Endodermal cell (in vitro differentiated cells): ENCODE results near the gene AMBRA1. TPM values are rescaled to one million over a fixed set of nuclear protein-coding genes. Genes with fewer than 3 reads are reported as not detected.

Experiments
- DNase-seq: peaks from one replicate; pipeline ENCODE4 v3.0.0-alpha.2; 2017
- H3K27ac ChIP-seq: 2 replicates; pipeline ENCODE4 v1.5.1; 2013; ENCODE audit warnings: mild to moderate bottlenecking, low read depth, low read length, moderate library complexity
- H3K27me3 ChIP-seq: 2 replicates; pipeline ENCODE4 v1.6.1; 2013; ENCODE audit warnings: mild to moderate bottlenecking, low read length, moderate library complexity; ENCODE audit not compliant: insufficient read depth, control insufficient read depth, poor library complexity, severe bottlenecking
- H3K36me3 ChIP-seq: 2 replicates; pipeline ENCODE4 v1.7.0; 2013; ENCODE audit warnings: mild to moderate bottlenecking, low read length, moderate library complexity; ENCODE audit not compliant: control insufficient read depth, insufficient read depth
- H3K4me1 ChIP-seq: one replicate; pipeline ENCODE4 v1.7.0; 2013; ENCODE audit warnings: low read length; ENCODE audit not compliant: control insufficient read depth, insufficient read depth
- H3K4me3 ChIP-seq: 2 replicates; pipeline ENCODE4 v1.5.1; 2013; ENCODE audit warnings: mild to moderate bottlenecking, low read length, moderate library complexity
- H3K9ac ChIP-seq: 2 replicates; pipeline ENCODE4 v1.6.1; 2013; ENCODE audit warnings: mild to moderate bottlenecking, low read length, moderate library complexity; ENCODE audit not compliant: poor library complexity, severe bottlenecking; ENCODE audit errors: extremely low read depth
- H3K9me3 ChIP-seq: 2 replicates; pipeline ENCODE4 v1.6.1; 2013; ENCODE audit warnings: mild to moderate bottlenecking, low read length, moderate library complexity; ENCODE audit not compliant: control insufficient read depth
- H3K27ac Mint-ChIP-seq: 2 replicates; pipeline ENCODE4 v1.8.0; 2020; ENCODE audit warnings: mixed read lengths
- H3K27me3 Mint-ChIP-seq: 2 replicates; pipeline ENCODE4 v1.8.0; 2021; ENCODE audit warnings: mild to moderate bottlenecking, mixed read lengths; ENCODE audit not compliant: insufficient read depth
- H3K36me3 Mint-ChIP-seq: 2 replicates; pipeline ENCODE4 v1.8.0; 2020; ENCODE audit warnings: low read depth, mixed read lengths
- H3K4me1 Mint-ChIP-seq: 2 replicates; pipeline ENCODE4 v1.8.0; 2020; ENCODE audit warnings: mixed read lengths
- H3K4me3 Mint-ChIP-seq: 2 replicates; pipeline ENCODE4 v1.8.0; 2020; ENCODE audit warnings: mild to moderate bottlenecking, moderate library complexity, mixed read lengths
- H3K9me3 Mint-ChIP-seq: 2 replicates; pipeline ENCODE4 v1.8.0; 2020; ENCODE audit warnings: mild to moderate bottlenecking, mixed read lengths
- WGBS, 2 experiments: methylation state at CpG; one replicate each; pipeline versions ENCODE4 v1.1.5 to v1.1.7; 2013; ENCODE audit warnings: missing lambda C conversion rate in 2 of 2, mixed read lengths in 1 of 2; ENCODE audit not compliant: insufficient coverage in 1 of 2, insufficient read length in 1 of 2; 5-methylcytosine and 5-hydroxymethylcytosine counted together
- total RNA-seq, 2 donors: library from RNA; stranded (reverse); fragmentation: NEBNext Ultra II Directional in 1 of 2; extraction: Animal tissue kit (Norgen Biotek cat#: 25700) in 1 of 2; gene quantifications; 2 replicates in 1 of 2; 3 replicates in 1 of 2; pipeline ENCODE4 v1.2.1, GENCODE V29; 2021
- TF ChIP-seq, protein P1 (sequence below): fragments of 200-600 bp; sonication (generic); conservative IDR thresholded peaks from 2 replicates; pipeline ENCODE4 v1.5.0; 2021; ENCODE audit warnings: antibody characterized with exemption, mild to moderate bottlenecking

Gene AMBRA1
- total RNA-seq, 2 donors from 2014 or later, result 54.5 to 67.8 TPM

- Histone ChIP-seq H3K4me3 (no peak overlapping the region), H3K9ac (no peak overlapping the region), H3K9me3 (no peaks in the 10 kb centered on the region), H3K27me3 (no peaks in the 10 kb centered on the region), H3K27ac (no peak overlapping the region), H3K4me1 (no peaks in the 10 kb centered on the region), H3K36me3 (peaks cover 74% of the 10 kb centered on the region)
- DNase-seq, result no peak
- no peaks in the 10 kb centered on the region for H3K9me3 Mint-ChIP-seq
- H3K27ac Mint-ChIP-seq, result peak overlapping the region; percentile 63
- TF ChIP-seq, protein P1, sequence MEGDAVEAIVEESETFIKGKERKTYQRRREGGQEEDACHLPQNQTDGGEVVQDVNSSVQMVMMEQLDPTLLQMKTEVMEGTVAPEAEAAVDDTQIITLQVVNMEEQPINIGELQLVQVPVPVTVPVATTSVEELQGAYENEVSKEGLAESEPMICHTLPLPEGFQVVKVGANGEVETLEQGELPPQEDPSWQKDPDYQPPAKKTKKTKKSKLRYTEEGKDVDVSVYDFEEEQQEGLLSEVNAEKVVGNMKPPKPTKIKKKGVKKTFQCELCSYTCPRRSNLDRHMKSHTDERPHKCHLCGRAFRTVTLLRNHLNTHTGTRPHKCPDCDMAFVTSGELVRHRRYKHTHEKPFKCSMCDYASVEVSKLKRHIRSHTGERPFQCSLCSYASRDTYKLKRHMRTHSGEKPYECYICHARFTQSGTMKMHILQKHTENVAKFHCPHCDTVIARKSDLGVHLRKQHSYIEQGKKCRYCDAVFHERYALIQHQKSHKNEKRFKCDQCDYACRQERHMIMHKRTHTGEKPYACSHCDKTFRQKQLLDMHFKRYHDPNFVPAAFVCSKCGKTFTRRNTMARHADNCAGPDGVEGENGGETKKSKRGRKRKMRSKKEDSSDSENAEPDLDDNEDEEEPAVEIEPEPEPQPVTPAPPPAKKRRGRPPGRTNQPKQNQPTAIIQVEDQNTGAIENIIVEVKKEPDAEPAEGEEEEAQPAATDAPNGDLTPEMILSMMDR, result no peak
- peaks cover 14% of the 10 kb centered on the region for H3K4me1 Mint-ChIP-seq
- 71 to 87% methylated on average over 6 to 7 of the region's 7 CpGs for WGBS, 2 experiments
- no peak overlapping the region for H3K4me3 Mint-ChIP-seq
- H3K27me3 Mint-ChIP-seq, result no peaks in the 10 kb centered on the region
- peaks cover 66% of the 10 kb centered on the region for H3K36me3 Mint-ChIP-seq
Observed at GRCh38 chr11:46417711-46418110, 176.1 kb downstream of the AMBRA1 start.

DNA sequence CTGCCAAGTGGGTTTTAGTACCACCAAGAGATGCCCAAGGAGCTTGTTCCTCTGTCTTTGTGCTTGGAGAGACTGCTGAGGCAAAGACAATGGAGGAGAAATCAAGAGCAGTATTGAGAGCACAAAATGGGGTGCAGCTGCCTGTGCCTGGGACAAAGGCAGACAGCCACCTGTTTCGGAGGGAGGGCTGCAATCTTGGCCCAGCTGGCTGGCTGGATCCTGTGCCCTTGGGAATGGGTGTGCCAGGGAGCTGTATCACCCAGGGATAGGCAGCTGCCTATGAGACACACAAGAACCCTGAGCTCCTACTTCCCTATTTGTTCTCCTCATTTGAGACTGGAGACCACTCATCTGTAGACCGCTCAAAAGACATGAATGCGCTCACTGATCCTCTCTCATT, 178.9 kb downstream of the AMBRA1 start:
- H3K27me3 Mint-ChIP-seq, result no peaks in the 10 kb centered on the region
- H3K9ac ChIP-seq, result no peak overlapping the region
- H3K9me3 ChIP-seq, result no peaks in the 10 kb centered on the region
- H3K36me3 Mint-ChIP-seq, result peaks cover 60% of the 10 kb centered on the region
- TF ChIP-seq, protein P1, result no peak
- no peak for DNase-seq
- no peak overlapping the region for H3K4me3 ChIP-seq
- H3K27ac Mint-ChIP-seq, result no peak overlapping the region
- peaks cover 62% of the 10 kb centered on the region for H3K36me3 ChIP-seq
- H3K4me1 Mint-ChIP-seq, result peaks cover 18% of the 10 kb centered on the region
- H3K4me1 ChIP-seq, result no peaks in the 10 kb centered on the region
- no peak overlapping the region for H3K4me3 Mint-ChIP-seq
- no peaks in the 10 kb centered on the region for H3K27me3 ChIP-seq
- WGBS, 2 experiments, result 64 to 67% methylated on average over 3 of the region's 3 CpGs
- H3K27ac ChIP-seq, result no peak overlapping the region
- H3K9me3 Mint-ChIP-seq, result no peaks in the 10 kb centered on the region

DNA sequence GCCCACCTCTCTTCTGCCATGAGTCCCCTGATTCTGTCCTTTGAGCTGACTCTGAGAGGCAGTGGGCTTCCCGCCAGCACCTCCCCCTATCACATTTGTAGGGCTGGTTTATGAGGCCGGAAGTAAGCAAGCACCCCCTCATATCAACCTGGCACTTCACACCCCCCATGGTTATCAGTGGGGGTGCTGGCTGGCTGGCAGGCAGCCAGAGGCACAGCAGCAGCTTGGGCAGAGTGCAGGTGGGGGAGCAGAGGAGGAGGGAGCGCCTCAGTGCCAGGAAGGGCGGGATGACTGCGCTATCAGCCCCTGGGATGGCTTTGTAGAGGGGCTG, 179.4 kb downstream of the AMBRA1 start:
- TF ChIP-seq, protein P1, result no peak
- no peak overlapping the region for H3K27ac ChIP-seq
- H3K4me1 ChIP-seq, result no peaks in the 10 kb centered on the region
- no peaks in the 10 kb centered on the region for H3K9me3 Mint-ChIP-seq
- no peaks in the 10 kb centered on the region for H3K27me3 ChIP-seq
- H3K4me1 Mint-ChIP-seq, result peaks cover 20% of the 10 kb centered on the region
- H3K36me3 ChIP-seq, result peaks cover 64% of the 10 kb centered on the region
- H3K9me3 ChIP-seq, result no peaks in the 10 kb centered on the region
- H3K4me3 ChIP-seq, result no peak overlapping the region
- no peak overlapping the region for H3K9ac ChIP-seq
- no peak overlapping the region for H3K4me3 Mint-ChIP-seq
- no peak overlapping the region for H3K27ac Mint-ChIP-seq
- 92 to 93% methylated on average over 2 to 5 of the region's 5 CpGs for WGBS, 2 experiments
- DNase-seq, result no peak
- no peaks in the 10 kb centered on the region for H3K27me3 Mint-ChIP-seq
- peaks cover 59% of the 10 kb centered on the region for H3K36me3 Mint-ChIP-seq
